Tibial artery (tissue), 4 donors: Measurements from ENCODE around the gene TAF9.

Experiments used
- DNase-seq, 2 donors: peaks; one replicate each; pipeline ENCODE4 v3.0.0-alpha.2; 2019
- H3K27ac ChIP-seq, 2 donors: fragments of 200-600 bp; sonication (generic) in 1 of 2; 1 replicate in 1 of 2; 2 replicates in 1 of 2; pipeline ENCODE4 v1.5.1; 2018 to 2019; ENCODE audit warnings: mild to moderate bottlenecking in 1 of 2
- H3K27me3 ChIP-seq, 2 donors: fragments of 200-600 bp; sonication (generic) in 1 of 2; one replicate each; pipeline versions ENCODE4 v1.5.1 to v1.6.0; 2016 to 2019
- H3K36me3 ChIP-seq, 3 donors: fragments of 200-600 bp; sonication (generic) in 2 of 3; one replicate each; pipeline ENCODE4 v1.5.1; 2016 to 2019; ENCODE audit warnings: mild to moderate bottlenecking in 2 of 3
- H3K4me1 ChIP-seq, 4 donors: fragments of 200-600 bp; sonication (generic) in 2 of 4; 1 replicate in 3 of 4; 2 replicates in 1 of 4; pipeline ENCODE4 v1.5.1; 2016 to 2019
- H3K4me3 ChIP-seq, 2 donors: fragments of 200-600 bp; sonication (generic) in 1 of 2; 1 replicate in 1 of 2; 2 replicates in 1 of 2; pipeline ENCODE4 v1.5.1; 2018 to 2019; ENCODE audit warnings: mild to moderate bottlenecking in 2 of 2
- H3K9me3 ChIP-seq, 3 donors: fragments of 200-600 bp; sonication (generic) in 1 of 3; one replicate each; pipeline ENCODE4 v1.5.1; 2016 to 2019
- CTCF ChIP-seq, 2 experiments: fragments of 200-600 bp in 1 of 2; fragments of 450-650 bp in 1 of 2; IDR thresholded peaks; one replicate each; pipeline ENCODE4 v1.5.1; 2017 to 2019; ENCODE audit warnings: antibody characterized with exemption in 2 of 2, mild to moderate bottlenecking in 1 of 2, moderate library complexity in 1 of 2
- intact Hi-C: fragments of 100-400 bp; cut with DNase I; formaldehyde crosslinking; loops from one replicate; pipeline ENCODE4 v1.15.0; 2023; ENCODE audit warnings: low total_unique reads

The TAF9 gene

GRCh38 chr5:69368458-69369339 is 621 bp downstream of the TAF9 start:
- Histone ChIP-seq H3K27me3 (no peaks in the 10 kb centered on the region), H3K36me3 (peaks cover 18 to 35% (median 20%) of the 10 kb centered on the region in 3 donors), H3K9me3 (no peaks in the 10 kb centered on the region), H3K27ac (peak overlapping the region; percentile 95 to 97), H3K4me3 (peak overlapping the region; percentile 78 to 91), H3K4me1 (peaks cover 0 to 35% (median 15%) of the 10 kb centered on the region in 4 donors)
- intact Hi-C loops: loop anchor here (5.0 to 10.0 kb wide), 2 partner anchors 134 to 276 kb away; partner anchors contain the start of genes CDK7 and SLC30A5
- no peak for DNase-seq
- TF ChIP-seq CTCF (IDR thresholded peaks at IDR 0.05): no peak

- TF ChIP-seq CTCF (IDR thresholded peaks at IDR 0.05): no peak
- H3K27me3 ChIP-seq: no peaks in the 10 kb centered on the region
- H3K36me3 ChIP-seq: peaks cover 18 to 42% (median 20%) of the 10 kb centered on the region in 3 donors
- intact Hi-C loops: loop anchor here (5.0 to 10.0 kb wide), 2 partner anchors 133 to 275 kb away; partner anchors contain the start of genes CDK7 and SLC30A5
- no peak for DNase-seq
- peaks cover 0 to 35% (median 15%) of the 10 kb centered on the region in 4 donors for H3K4me1 ChIP-seq
- H3K4me3 ChIP-seq: peak overlapping the region in 1 of 2 donors; percentile 91
- H3K9me3 ChIP-seq: no peaks in the 10 kb centered on the region
- H3K27ac ChIP-seq: peak overlapping the region in 1 of 2 donors; percentile 97
Measured at GRCh38 chr5:69367697-69368279, 1.5 kb downstream of the TAF9 start.

- H3K4me3 ChIP-seq: no peak overlapping the region
Measured at GRCh38 chr5:69364850-69365249, 4.5 kb downstream of the TAF9 start.

GRCh38 chr5:69364414-69364813 is 4.9 kb downstream of the TAF9 start:
- no peak overlapping the region for H3K27ac ChIP-seq
- H3K36me3 ChIP-seq: peaks cover 18 to 46% (median 20%) of the 10 kb centered on the region in 3 donors
- H3K27me3 ChIP-seq: no peaks in the 10 kb centered on the region
- H3K4me1 ChIP-seq: peaks cover 0 to 14% (median 3%) of the 10 kb centered on the region in 4 donors
- intact Hi-C loops: loop anchor here (10.0 kb wide), 1 partner anchor 130 kb away; the partner anchor contains the start of gene CDK7
- no peak overlapping the region for H3K4me3 ChIP-seq
- TF ChIP-seq CTCF (IDR thresholded peaks at IDR 0.05): peak in 1 of 2 experiments; percentile 28
- no peaks in the 10 kb centered on the region for H3K9me3 ChIP-seq
- no peak for DNase-seq

More at GRCh38 chr5:69364850-69365249, 4.5 kb downstream of the TAF9 start:
- Histone ChIP-seq H3K36me3 (peaks cover 18 to 46% (median 20%) of the 10 kb centered on the region in 3 donors), H3K4me1 (peaks cover 0 to 14% (median 3%) of the 10 kb centered on the region in 4 donors), H3K27ac (no peak overlapping the region), H3K9me3 (no peaks in the 10 kb centered on the region), H3K27me3 (no peaks in the 10 kb centered on the region)
- intact Hi-C loops: loop anchor here (5.0 to 10.0 kb wide), 2 partner anchors 130 to 273 kb away; partner anchors contain the start of genes CDK7 and SLC30A5
- DNase-seq: no peak
- no peak for TF ChIP-seq CTCF (IDR thresholded peaks at IDR 0.05)

GRCh38 chr5:69360442-69360841 is 8.9 kb downstream of the TAF9 start:
- DNase-seq: no peak
- intact Hi-C loops: loop anchor here (10.0 kb wide), 1 partner anchor 126 kb away; the partner anchor contains the start of gene CDK7
- Histone ChIP-seq H3K27me3 (no peaks in the 10 kb centered on the region), H3K4me1 (no peaks in the 10 kb centered on the region), H3K36me3 (peaks cover 10 to 31% (median 20%) of the 10 kb centered on the region in 3 donors), H3K27ac (no peak overlapping the region), H3K4me3 (no peak overlapping the region), H3K9me3 (no peaks in the 10 kb centered on the region)
- TF ChIP-seq CTCF (IDR thresholded peaks at IDR 0.05): no peak
